ENCODE data around the gene SUN2. TPM values are rescaled to one million over a fixed set of nuclear protein-coding genes. Genes with fewer than 3 reads are reported as not detected.
A peak's percentile ranks its signal among the peaks of the same experiment; 100 is the strongest.

The SUN2 gene
- total and polyA plus RNA-seq, 2 of the 13 experiments (the other 11 are each of a cell fraction or from before 2014, with no cell fraction given), result 45.6 to 56.6 TPM

DNA sequence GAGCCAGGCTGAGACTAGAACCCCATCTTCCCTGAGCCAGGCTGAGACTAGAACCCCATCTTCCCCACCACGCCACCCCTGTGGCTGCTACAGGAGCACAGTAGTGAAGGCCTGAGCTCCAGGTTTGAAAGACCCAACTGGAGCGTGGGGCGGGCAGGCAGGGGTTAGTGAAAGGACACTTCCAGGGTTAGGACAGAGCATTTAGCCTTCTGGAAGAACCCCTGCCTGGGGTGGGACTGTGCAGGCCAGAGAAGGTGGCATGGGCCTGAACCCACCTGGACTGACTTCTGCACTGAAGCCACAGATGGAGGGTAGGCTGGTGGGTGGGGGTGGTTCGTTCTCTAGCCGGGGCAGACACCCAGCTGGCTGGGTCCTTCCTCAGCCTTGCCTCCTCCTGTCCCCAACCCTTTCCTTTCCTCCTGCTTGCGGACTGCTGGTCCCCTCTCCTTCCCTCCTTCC, 24.1 kb downstream of the SUN2 start:
- DNase-seq (ENCODE audit: low spot score) (no peak), ATAC-seq (no peak), FAIRE-seq (no peak)
- WGBS (ENCODE audit: low lambda C conversion rate), result 100% methylated on average over 6 of the region's 6 CpGs
- in situ Hi-C loops (cut with HindIII; ENCODE audit: extremely low pct_ligation_motif_present, low pct_unique_long_range_greater_than_20kb) (no loop called here), intact Hi-C loops (cut with micrococcal nuclease; ENCODE audit: unreplicated experiment) (no loop called here)
- H4K20me1 ChIP-seq (ENCODE audit: insufficient read depth, low read length), result peaks cover 11% of the 10 kb centered on the region; the same call in 1 of the 2 replicates
- no peaks in the 10 kb centered on the region for H3K9me3 ChIP-seq (ENCODE audit: low read length)
- no peaks in the 10 kb centered on the region; a peak in 1 of 5 replicates for H3K27me3 ChIP-seq (ENCODE audit: control insufficient read depth in 1 of 2, insufficient read depth in 2 of 2, low read length in 2 of 2)
- POLR2A ChIA-PET, result interaction anchor here (1.2 to 3.4 kb wide), 3 partner anchors 15 to 34 kb away, joined by 4 to 22 read pairs (median 8); partner anchors contain the start of gene GTPBP1
- H3K4me1 ChIP-seq (ENCODE audit: insufficient read depth, low read length), result peaks cover 34% of the 10 kb centered on the region
- TF ChIP-seq ZNF878 (CRISPR knock-in tag; IDR thresholded peaks at IDR 0.05) (no peak), BCL6 (CRISPR knock-in tag; IDR thresholded peaks at IDR 0.05) (no peak), KDM6A (CRISPR knock-in tag; IDR thresholded peaks at IDR 0.05; ENCODE audit: low read depth) (no peak), ADNP (CRISPR knock-in tag; IDR thresholded peaks at IDR 0.05) (no peak), NFYB (CRISPR knock-in tag; IDR thresholded peaks at IDR 0.05) (no peak), FOXM1 (CRISPR knock-in tag; IDR thresholded peaks at IDR 0.05) (no peak), MAFK (conservative IDR thresholded peaks at IDR 0.05 in 1 of 2, IDR thresholded peaks at IDR 0.05 in 1 of 2; ENCODE audit: low read length in 2 of 2) (no peak), POLR2AphosphoS2 (IDR thresholded peaks at IDR 0.05; ENCODE audit: low read depth, low read length) (0 out of 2 replicates have a peak, but pooled peaks have one; percentile 17)
- no peaks in the 10 kb centered on the region for H3K79me2 ChIP-seq (ENCODE audit: insufficient read depth, low read length)
- no TSS peak for BruUV-seq (replicated peaks)
- H3K4me2 ChIP-seq (ENCODE audit: low read depth, low read length), result no peak overlapping the region
- no peak overlapping the region for H3K9ac ChIP-seq (ENCODE audit: insufficient read depth, low read depth, low read length)
- no peak overlapping the region for H3K4me3 ChIP-seq (replicated peaks in 1 of 3; ENCODE audit: insufficient read depth in 1 of 3, low read depth in 2 of 3, low read length in 3 of 3)
- CTCF ChIA-PET (ENCODE audit: low intra/inter-chr PET ratio, low total read pairs), result no interaction called here
- no peak overlapping the region for H2AFZ ChIP-seq (ENCODE audit: low read length)
- peaks cover 24 to 52% of the 10 kb centered on the region in 2 experiments for H3K36me3 ChIP-seq (replicated peaks in 1 of 2; ENCODE audit: control insufficient read depth in 1 of 2, insufficient read depth in 2 of 2, low read length in 2 of 2)
- H3K27ac ChIP-seq (ENCODE audit: extremely low read length, insufficient read depth, low read length), result no peak overlapping the region

DNA sequence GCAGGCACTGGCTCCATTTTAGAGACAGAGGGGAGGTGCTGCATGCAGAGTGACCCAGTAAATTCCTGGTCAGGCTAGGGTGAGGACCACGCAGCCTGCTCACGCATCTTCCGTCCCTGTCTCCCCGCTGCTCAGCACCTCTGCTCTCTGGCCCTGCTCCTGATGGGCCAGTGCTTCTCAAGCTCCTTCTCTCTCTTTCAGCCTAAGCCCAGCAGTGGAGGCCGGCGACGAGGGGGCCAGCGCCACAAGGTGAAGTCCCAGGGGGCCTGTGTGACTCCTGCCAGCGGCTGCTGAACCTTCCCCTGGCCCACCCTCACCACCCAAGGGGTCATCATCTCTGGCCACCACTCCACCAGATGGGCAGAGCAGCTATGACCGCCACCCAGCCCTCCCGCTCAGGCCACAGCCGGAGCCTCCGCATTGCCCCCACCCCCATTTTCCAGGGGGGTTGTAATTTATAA, 25.4 kb downstream of the SUN2 start:
- no peak for ATAC-seq
- intact Hi-C loops (cut with micrococcal nuclease; ENCODE audit: unreplicated experiment), result no loop called here
- FAIRE-seq, result no peak
- H4K20me1 ChIP-seq (ENCODE audit: insufficient read depth, low read length), result peaks cover 11% of the 10 kb centered on the region; the same call in 1 of the 2 replicates
- no TSS peak for BruUV-seq (replicated peaks)
- H3K4me3 ChIP-seq (replicated peaks in 1 of 3; ENCODE audit: insufficient read depth in 1 of 3, low read depth in 2 of 3, low read length in 3 of 3), result no peak overlapping the region
- 98% methylated on average over 6 of the region's 13 CpGs for WGBS (ENCODE audit: low lambda C conversion rate)
- no peak for DNase-seq (ENCODE audit: low spot score)
- in situ Hi-C loops (cut with HindIII; ENCODE audit: extremely low pct_ligation_motif_present, low pct_unique_long_range_greater_than_20kb), result no loop called here
- H3K9me3 ChIP-seq (ENCODE audit: low read length), result no peaks in the 10 kb centered on the region
- no peak overlapping the region for H3K27ac ChIP-seq (ENCODE audit: extremely low read length, insufficient read depth, low read length)
- no peaks in the 10 kb centered on the region; a peak in 1 of 5 replicates for H3K27me3 ChIP-seq (ENCODE audit: control insufficient read depth in 1 of 2, insufficient read depth in 2 of 2, low read length in 2 of 2)
- CTCF ChIA-PET (ENCODE audit: low intra/inter-chr PET ratio, low total read pairs), result no interaction called here
- H3K36me3 ChIP-seq (replicated peaks in 1 of 2; ENCODE audit: control insufficient read depth in 1 of 2, insufficient read depth in 2 of 2, low read length in 2 of 2), result peaks cover 31 to 53% of the 10 kb centered on the region in 2 experiments
- H3K4me1 ChIP-seq (ENCODE audit: insufficient read depth, low read length), result peaks cover 34% of the 10 kb centered on the region
- POLR2A ChIA-PET, result no interaction called here
- no peak overlapping the region for H3K4me2 ChIP-seq (ENCODE audit: low read depth, low read length)
- no peak overlapping the region for H3K9ac ChIP-seq (ENCODE audit: insufficient read depth, low read depth, low read length)
- H2AFZ ChIP-seq (ENCODE audit: low read length), result no peak overlapping the region
- no peaks in the 10 kb centered on the region for H3K79me2 ChIP-seq (ENCODE audit: insufficient read depth, low read length)
- TF ChIP-seq KDM5B (CRISPR knock-in tag; IDR thresholded peaks at IDR 0.05; ENCODE audit: borderline replicate concordance), result no peak
- TF ChIP-seq, protein P1, sequence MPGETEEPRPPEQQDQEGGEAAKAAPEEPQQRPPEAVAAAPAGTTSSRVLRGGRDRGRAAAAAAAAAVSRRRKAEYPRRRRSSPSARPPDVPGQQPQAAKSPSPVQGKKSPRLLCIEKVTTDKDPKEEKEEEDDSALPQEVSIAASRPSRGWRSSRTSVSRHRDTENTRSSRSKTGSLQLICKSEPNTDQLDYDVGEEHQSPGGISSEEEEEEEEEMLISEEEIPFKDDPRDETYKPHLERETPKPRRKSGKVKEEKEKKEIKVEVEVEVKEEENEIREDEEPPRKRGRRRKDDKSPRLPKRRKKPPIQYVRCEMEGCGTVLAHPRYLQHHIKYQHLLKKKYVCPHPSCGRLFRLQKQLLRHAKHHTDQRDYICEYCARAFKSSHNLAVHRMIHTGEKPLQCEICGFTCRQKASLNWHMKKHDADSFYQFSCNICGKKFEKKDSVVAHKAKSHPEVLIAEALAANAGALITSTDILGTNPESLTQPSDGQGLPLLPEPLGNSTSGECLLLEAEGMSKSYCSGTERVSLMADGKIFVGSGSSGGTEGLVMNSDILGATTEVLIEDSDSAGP (CRISPR knock-in tag; IDR thresholded peaks at IDR 0.05; ENCODE audit: borderline replicate concordance), result no peak
- no peak for TF ChIP-seq PHF21A (CRISPR knock-in tag; IDR thresholded peaks at IDR 0.05)
- no peak for TF ChIP-seq BCL6 (CRISPR knock-in tag; IDR thresholded peaks at IDR 0.05)
- TF ChIP-seq, protein P2, sequence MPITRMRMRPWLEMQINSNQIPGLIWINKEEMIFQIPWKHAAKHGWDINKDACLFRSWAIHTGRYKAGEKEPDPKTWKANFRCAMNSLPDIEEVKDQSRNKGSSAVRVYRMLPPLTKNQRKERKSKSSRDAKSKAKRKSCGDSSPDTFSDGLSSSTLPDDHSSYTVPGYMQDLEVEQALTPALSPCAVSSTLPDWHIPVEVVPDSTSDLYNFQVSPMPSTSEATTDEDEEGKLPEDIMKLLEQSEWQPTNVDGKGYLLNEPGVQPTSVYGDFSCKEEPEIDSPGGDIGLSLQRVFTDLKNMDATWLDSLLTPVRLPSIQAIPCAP (CRISPR knock-in tag; IDR thresholded peaks at IDR 0.05; ENCODE audit: low read depth), result no peak
- TF ChIP-seq, protein P3, sequence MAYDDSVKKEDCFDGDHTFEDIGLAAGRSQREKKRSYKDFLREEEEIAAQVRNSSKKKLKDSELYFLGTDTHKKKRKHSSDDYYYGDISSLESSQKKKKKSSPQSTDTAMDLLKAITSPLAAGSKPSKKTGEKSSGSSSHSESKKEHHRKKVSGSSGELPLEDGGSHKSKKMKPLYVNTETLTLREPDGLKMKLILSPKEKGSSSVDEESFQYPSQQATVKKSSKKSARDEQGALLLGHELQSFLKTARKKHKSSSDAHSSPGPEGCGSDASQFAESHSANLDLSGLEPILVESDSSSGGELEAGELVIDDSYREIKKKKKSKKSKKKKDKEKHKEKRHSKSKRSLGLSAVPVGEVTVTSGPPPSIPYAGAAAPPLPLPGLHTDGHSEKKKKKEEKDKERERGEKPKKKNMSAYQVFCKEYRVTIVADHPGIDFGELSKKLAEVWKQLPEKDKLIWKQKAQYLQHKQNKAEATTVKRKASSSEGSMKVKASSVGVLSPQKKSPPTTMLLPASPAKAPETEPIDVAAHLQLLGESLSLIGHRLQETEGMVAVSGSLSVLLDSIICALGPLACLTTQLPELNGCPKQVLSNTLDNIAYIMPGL (CRISPR knock-in tag; IDR thresholded peaks at IDR 0.05; ENCODE audit: borderline replicate concordance in 1 of 2, low read depth in 1 of 2), result no peak
- no peak for TF ChIP-seq ZNF10 (CRISPR knock-in tag; IDR thresholded peaks at IDR 0.05; ENCODE audit: borderline replicate concordance, low read depth)
- TF ChIP-seq SRSF1 (optimal IDR thresholded peaks at IDR 0.05; ENCODE audit: low read depth, low read length), result no peak

Measured in HepG2 (cell line).